ENCODE measurements around the gene TEX53. TPM values are rescaled to one million over a fixed set of nuclear protein-coding genes. Genes with fewer than 3 reads are reported as not detected.

Gene TEX53
- total and polyA plus RNA-seq, 10 of the 15 experiments (the other 5 are each of a cell fraction or from before 2014, with no cell fraction given): not detected

- Histone ChIP-seq H3K9ac (ENCODE audit: control insufficient read depth, insufficient read depth, low read length) (no peak overlapping the region), H3K27ac (ENCODE audit: control insufficient read depth, insufficient read depth) (no peak overlapping the region), H4K20me1 (ENCODE audit: control insufficient read depth, insufficient read depth) (no peaks in the 10 kb centered on the region; the same call in 1 of the 2 replicates), H3K36me3 (ENCODE audit: control insufficient read depth in 2 of 2, insufficient read depth in 2 of 2, low read length in 1 of 2) (no peaks in the 10 kb centered on the region), H3K4me2 (ENCODE audit: control insufficient read depth, insufficient read depth) (no peak overlapping the region), H3K27me3 (replicated peaks in 1 of 2; ENCODE audit: control insufficient read depth in 2 of 2, insufficient read depth in 2 of 2, low read length in 1 of 2) (peaks cover 0 to 10% of the 10 kb centered on the region in 2 experiments; a peak in 3 of 4 replicates), H2AFZ (ENCODE audit: control insufficient read depth, low read depth, low read length) (no peak overlapping the region), H3K4me1 (ENCODE audit: control insufficient read depth, insufficient read depth, low read length) (peaks cover 44% of the 10 kb centered on the region), H3K4me3 (no peak overlapping the region), H3K9me3 (replicated peaks; ENCODE audit: control insufficient read depth, insufficient read depth, low read length) (peaks cover 8% of the 10 kb centered on the region), H3K79me2 (ENCODE audit: control insufficient read depth, insufficient read depth, low read length) (no peaks in the 10 kb centered on the region)
- POLR2A ChIA-PET: no interaction called here
- DNase-seq (ENCODE audit: low read depth, low spot score): no peak
- FAIRE-seq: no peak
- SMC1A ChIA-PET (ENCODE audit: uncharacterized antibody, unreplicated experiment): interaction anchor here (1.1 to 2.6 kb wide), 3 partner anchors 13 to 320 kb away, joined by 3 to 17 read pairs (median 5); partner anchors contain the start of gene TEX48
- RAD21 ChIA-PET (ENCODE audit: unreplicated experiment): interaction anchor here (2.9 kb wide), 1 partner anchor 13 kb away, joined by 8 read pairs; no protein-coding TSS in a partner anchor
- 58% methylated on average over 2 of the region's 2 CpGs for WGBS (ENCODE audit: insufficient coverage, insufficient replicate concordance, low lambda C conversion rate, missing lambda C conversion rate)
- in situ Hi-C loops (cut with MboI) (no loop called here), intact Hi-C loops (cut with micrococcal nuclease; ENCODE audit: unreplicated experiment) (loop anchor here (10.0 kb wide), 2 partner anchors 511 to 721 kb away; no protein-coding TSS in a partner anchor)
- TF ChIP-seq SPI1 (IDR thresholded peaks at IDR 0.05; ENCODE audit: borderline replicate concordance, insufficient read depth, low read depth, low read length) (no peak), YY1 (IDR thresholded peaks at IDR 0.05; ENCODE audit: low read depth, low read length) (no peak), TAF1 (IDR thresholded peaks at IDR 0.05; ENCODE audit: borderline replicate concordance, low read depth, low read length) (no peak), MLLT1 (IDR thresholded peaks at IDR 0.05) (no peak), ZNF207 (IDR thresholded peaks at IDR 0.05; ENCODE audit: borderline replicate concordance) (no peak), ZNF217 (IDR thresholded peaks at IDR 0.05) (no peak)
- CTCF ChIA-PET: interaction anchor here (1.0 to 5.9 kb wide), 2 partner anchors 13 to 41 kb away, joined by 3 to 42 read pairs; partner anchors contain the start of gene TEX48
- no TSS peak for BruUV-seq (replicated peaks)
- no peak for ATAC-seq
Observed at GRCh38 chr9:114694146-114694545, 36.5 kb upstream of the TEX53 start.

Measured in GM12878 (cell line).